ENCODE results near the gene SERPINA6.
"Not testable (repeated sequence)": the region's sequence is repeated elsewhere in the genome, so short reads cannot be mapped to it uniquely, and the experiment has no call there.

The SERPINA6 gene

GRCh38 chr14:94330432-94330831, 7.3 kb upstream of the SERPINA6 start:
- DNase-seq, result no peak

DNA sequence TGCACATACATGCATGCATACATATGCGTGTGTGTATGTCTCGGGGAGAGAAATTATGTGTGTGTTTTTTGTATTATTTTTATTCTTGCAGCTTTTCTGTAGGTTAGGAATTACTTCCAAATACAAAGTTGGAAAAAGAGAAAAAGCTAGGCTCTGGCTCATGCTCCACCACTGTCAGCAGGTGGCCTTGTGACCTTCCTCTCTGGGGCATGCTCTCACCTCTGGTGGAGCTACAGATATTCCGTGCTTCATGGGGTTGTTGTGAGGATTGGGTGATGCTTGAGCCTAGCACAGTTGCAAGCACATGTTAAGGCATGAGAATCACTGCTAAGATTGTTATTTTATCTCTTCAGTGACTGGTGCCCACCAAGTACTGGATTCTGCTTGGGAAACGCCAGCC, 6.7 kb upstream of the SERPINA6 start:
- no peak for DNase-seq

GRCh38 chr14:94328196-94328595, 5.1 kb upstream of the SERPINA6 start:
- no peak for DNase-seq

GRCh38 chr14:94321421-94322271, 1.5 kb downstream of the SERPINA6 start:
- no peak for DNase-seq

DNA sequence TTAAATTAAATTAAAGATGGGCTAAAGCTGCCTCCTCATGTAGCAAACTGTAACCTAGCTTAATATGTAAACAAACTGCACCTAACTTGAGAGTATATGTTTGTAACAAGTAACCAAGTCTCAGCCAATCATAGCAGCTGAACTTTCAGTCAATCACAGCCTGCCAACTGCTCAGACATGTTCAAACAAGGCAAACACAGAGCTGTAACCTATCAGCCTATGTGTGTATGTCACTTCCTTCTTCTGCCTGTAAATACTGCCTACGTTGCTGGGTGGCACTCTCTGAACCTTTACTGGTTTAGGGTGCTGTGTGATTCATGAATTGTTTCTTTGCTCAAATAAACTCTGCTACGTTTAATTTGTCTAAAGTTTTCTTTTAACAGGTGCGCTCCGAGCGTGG, 2.9 kb downstream of the SERPINA6 start:
- DNase-seq, result no peak

DNA sequence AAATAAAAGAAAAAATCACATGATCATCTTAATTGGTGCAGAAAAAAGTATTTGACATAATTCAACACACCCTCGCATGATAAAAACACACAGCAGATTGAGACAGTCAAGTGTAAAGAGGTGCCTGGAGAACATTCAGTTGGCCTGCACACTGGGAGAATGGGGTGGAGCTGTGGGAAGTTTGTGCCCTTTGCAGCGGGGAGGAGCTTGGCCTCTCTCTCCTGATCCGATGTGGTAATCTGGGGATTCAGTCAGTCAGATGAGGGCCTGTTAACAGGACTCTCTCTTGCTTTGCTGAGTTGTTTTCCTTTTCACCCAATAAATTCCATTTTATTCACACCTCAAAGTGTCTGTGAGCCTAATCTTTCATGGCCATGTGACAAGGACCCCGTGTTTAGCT, 5.9 kb downstream of the SERPINA6 start:
- no peak for DNase-seq

DNA sequence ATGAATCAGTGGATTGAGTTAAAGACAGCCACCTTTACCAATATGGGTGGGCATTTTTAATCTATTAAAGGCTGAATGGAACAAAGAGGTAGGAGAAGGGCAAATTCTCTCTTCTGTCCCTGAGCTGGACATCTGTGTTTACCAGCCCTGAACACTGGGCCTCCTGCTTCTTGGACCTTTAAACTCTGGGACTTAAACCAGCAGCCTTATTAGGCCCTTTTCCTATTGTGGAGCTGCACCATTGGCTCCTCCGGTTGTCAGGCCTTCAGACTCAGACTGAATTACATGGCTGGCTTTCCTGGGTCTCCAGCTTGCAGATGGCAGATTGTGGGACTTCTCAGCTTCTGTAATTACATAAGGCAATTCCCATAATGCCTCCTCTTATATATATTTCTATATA, 6.4 kb downstream of the SERPINA6 start:
- DNase-seq, result no peak

GRCh38 chr14:94314890-94315289, 8.2 kb downstream of the SERPINA6 start:
- DNase-seq, result no peak

- DNase-seq, result no peak
Observed at GRCh38 chr14:94313991-94314655, 9.0 kb downstream of the SERPINA6 start.

GRCh38 chr14:94312481-94313246, 10.5 kb downstream of the SERPINA6 start:
- no peak for DNase-seq

DNA sequence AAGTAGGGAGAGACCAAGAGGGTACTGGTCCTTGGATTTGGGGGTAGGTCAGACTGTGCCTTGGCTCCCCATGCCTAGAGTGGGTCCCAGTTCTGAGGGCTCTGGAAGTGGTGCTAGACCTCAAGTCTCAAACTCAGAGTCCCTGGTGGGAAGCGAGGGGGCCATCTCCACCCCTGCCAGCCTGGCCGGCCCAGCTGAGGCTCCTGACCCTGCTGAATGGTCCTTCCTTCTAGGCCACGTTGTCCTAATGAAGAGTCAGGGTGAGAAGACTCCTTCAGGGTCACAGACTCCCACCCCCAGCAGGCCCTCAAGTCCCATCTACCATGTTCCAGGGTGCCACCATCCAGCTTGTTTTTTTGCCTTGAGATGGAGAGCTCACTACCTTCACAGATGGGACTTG, 12.9 kb downstream of the SERPINA6 start:
- DNase-seq, result no peak

DNA sequence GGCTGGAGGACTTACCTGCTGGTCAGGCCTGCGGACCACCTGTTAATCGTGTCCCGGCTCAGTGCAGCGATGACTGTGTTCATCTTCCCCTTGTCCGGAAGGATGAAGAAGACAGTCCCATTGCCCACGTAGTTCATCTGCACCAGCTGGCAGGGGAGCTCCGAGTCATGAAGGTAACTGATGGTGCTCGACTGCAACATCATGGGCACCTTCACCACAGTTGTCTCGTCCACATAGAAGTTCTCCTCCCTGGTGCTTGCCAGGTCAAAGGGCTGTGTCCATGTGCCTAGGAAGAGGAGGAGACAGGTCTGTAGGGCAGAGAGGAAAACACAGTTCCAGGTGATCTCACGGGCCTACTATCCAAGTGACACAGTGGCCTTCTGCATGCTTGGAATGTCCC, 13.4 kb downstream of the SERPINA6 start:
- DNase-seq, result no peak

GRCh38 chr14:94307410-94307992, 15.6 kb downstream of the SERPINA6 start:
- no peak for DNase-seq

DNA sequence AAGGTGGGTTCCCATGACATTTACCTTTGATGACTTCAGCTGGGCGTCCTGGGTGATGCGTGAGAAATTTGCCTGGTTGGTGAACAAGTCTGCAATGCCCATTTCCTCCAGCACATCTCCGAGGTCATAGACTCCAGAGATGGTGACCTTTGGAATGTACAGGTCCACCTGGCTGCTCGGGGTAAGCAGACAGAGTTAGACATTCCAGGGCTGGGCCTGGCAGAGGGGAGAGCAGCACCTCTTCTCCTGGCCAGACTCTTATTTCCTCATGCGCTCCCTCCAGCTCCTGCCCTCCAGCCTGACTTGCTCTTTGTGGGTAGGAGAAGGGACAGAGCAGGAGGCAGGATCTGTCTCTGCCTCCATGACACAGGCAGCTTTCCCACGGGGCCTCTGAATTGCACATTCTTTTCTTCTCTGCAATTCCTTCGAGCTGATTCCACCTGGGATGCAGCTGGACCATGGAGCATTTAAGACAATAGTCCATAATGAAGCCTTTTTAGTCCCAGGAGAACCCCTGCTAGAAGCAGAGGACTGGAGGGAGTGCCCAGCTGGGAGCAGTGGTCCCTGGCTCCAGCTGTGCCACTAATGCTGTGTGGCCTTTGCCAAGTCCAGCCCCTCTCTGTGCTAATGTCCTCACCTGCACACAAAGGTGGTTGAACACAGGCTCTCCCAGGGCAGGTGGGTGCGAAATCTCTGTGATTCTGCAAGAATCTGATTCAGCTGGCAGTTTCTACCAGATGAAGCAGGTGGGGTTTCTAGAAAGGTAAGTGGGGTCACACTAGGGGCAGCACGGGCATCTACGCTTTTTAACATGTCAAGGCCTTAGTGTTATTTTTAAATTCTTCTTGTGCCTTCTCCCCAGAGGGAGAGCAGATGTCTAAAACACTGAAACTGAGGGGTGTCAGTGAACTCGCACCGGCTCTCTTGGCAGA, 16.8 kb downstream of the SERPINA6 start:
- no peak for DNase-seq

- DNase-seq, result no peak
Observed at GRCh38 chr14:94305620-94306019, 17.5 kb downstream of the SERPINA6 start.

DNA sequence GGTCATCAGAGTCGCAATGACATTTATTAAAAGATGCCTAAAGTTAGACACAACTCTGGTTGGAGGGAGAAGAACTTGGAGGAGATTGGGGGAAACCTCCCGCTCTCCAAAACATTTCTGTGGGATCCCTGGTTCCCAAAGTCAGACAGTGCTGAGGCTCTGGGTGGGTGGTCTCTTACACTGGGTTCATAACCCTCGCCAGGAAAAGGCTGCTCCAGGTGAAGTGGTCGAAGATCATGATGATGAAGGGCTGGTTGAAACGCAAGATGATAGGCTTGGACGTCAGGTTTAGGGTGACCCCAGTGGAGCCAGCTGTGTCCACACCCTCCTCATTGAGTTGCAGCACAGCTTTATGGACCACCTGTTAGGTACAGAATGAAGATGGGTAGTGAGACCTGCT, 18.9 kb downstream of the SERPINA6 start:
- DNase-seq, result no peak

DNA sequence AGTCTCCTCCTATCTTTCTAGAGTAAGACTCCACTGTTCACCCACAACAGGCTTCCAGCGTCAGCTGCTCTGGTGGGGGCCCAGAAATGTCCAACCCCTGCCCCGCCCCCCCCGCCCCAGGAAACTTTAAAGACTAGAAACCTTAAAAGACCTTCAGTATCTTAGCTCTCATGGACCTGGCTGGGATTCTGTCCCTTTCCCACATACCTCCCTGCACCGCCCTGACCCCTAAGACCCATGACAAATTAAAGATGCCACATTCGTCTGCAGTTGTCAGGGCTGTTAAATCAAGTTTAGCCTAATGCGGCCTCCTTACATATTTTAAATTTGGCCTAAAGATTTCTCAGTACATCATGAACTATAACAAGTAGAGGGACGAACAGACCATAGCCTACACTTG, 20.0 kb downstream of the SERPINA6 start:
- DNase-seq, result no peak

DNA sequence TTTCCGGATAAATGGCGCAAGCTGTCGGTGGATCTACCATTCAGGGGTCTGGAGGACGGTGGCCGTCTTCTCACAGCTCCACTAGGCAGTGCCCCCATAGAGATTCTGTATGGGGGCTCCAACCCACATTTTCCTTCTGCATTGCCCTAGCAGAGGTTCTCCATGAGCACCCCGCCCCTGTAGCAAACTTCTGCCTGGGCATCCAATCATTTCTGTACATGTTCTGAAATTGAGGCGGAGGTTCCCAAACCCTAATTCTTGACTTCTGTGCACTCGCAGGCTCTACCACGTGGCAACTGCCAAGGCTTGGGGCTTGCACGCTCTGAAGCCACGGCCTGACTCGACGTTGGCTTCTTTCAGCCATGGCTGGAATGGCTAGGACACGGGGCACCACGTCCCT, 25.0 kb downstream of the SERPINA6 start:
- no peak for DNase-seq

- DNase-seq, result not testable (repeated sequence)
Observed at GRCh38 chr14:94296181-94296545, 27.0 kb downstream of the SERPINA6 start.

- DNase-seq, result no peak
Observed at GRCh38 chr14:94295360-94296180, 27.6 kb downstream of the SERPINA6 start.
